GM13977 (cell line): ENCODE results near the gene ABT1.

Experiments
- DNase-seq: peaks from one replicate; pipeline ENCODE4 v3.0.0; 2012; ENCODE audit warnings: low spot score
- in situ Hi-C: fragments of 300-500 bp; cut with MboI; formaldehyde crosslinking; loops from one replicate; pipeline ENCODE4 v1.12.0; 2022; ENCODE audit warnings: low sequenced_read_pairs, low pct_unique_long_range_greater_than_20kb, mixed read lengths, inconsistent platforms; ENCODE audit not compliant: unreplicated experiment
- TF ChIP-seq, protein P1 (sequence below): IDR thresholded peaks from 2 replicates; pipeline ENCODE4 v1.5.1; 2012; ENCODE audit warnings: mild to moderate bottlenecking, control low read depth; ENCODE audit not compliant: insufficient read depth; ENCODE audit errors: extremely low read depth, missing control alignments

ABT1 gene

DNA sequence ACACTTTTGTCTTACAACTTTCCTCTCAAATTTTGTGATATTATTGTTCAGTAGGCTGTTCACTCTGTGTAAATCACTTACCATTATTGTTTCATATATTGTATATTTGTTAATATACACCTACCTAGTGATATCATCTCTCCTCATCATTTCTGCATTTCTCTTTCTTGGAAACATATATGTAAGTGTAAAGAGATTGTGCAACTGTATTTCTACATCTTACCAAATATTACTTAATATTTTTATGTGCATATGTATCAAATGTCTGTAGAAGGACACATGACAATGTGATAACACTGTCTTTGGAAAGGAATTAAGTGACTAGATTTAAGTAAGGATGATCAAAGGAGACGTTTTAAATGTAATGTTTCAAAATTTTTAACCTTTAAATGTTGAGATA lies 32.6 kb downstream of the ABT1 start:
- TF ChIP-seq, protein P1, sequence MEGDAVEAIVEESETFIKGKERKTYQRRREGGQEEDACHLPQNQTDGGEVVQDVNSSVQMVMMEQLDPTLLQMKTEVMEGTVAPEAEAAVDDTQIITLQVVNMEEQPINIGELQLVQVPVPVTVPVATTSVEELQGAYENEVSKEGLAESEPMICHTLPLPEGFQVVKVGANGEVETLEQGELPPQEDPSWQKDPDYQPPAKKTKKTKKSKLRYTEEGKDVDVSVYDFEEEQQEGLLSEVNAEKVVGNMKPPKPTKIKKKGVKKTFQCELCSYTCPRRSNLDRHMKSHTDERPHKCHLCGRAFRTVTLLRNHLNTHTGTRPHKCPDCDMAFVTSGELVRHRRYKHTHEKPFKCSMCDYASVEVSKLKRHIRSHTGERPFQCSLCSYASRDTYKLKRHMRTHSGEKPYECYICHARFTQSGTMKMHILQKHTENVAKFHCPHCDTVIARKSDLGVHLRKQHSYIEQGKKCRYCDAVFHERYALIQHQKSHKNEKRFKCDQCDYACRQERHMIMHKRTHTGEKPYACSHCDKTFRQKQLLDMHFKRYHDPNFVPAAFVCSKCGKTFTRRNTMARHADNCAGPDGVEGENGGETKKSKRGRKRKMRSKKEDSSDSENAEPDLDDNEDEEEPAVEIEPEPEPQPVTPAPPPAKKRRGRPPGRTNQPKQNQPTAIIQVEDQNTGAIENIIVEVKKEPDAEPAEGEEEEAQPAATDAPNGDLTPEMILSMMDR, result no peak
- DNase-seq, result no peak
- in situ Hi-C loops, result no loop called here

DNA sequence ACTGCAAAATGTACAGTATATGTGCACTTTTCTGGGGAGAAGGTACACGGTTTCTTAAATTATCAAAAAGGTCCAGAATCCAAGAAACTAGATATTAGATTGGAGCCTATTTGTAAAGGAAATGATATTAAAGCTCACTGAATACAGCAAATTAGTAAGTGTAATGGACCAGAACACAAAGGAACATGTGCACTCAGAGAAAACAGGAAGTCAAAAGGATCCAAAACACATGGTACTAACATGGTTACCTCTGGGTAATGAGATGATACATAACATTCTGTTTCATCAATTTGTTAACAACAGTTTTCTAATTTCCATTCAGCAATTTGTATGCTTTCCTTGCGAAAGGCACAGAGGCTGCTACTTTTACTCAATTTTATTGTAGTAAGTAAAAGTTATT lies 44.1 kb downstream of the ABT1 start:
- in situ Hi-C loops, result no loop called here
- no peak for DNase-seq
- TF ChIP-seq, protein P1, result no peak

DNA sequence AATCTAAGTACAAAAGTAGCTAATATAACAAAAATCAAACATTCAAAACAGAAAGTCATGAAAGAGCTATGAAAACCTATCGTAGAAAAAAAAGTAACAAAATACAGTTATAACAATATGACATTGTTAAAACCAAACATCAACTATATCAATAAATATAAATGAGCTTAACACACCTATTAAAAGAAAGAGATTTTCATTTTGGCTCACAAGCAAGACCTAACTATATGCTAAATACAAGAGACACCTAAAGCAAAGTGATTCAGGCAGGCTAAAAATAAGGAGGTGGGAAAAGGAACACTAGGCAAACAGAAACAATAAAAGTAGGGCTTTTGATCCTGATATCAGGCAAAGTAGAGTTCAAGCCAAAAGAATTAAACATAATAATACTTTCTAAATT lies 49.3 kb downstream of the ABT1 start:
- in situ Hi-C loops, result no loop called here
- DNase-seq, result no peak
- TF ChIP-seq, protein P1, result no peak
